Progenitor cell of endocrine pancreas (in vitro differentiated cells): ENCODE results near the gene APPL2. TPM values are rescaled to one million over a fixed set of nuclear protein-coding genes. Genes with fewer than 3 reads are reported as not detected.

ENCODE experiments used
- DNase-seq: peaks from one replicate; pipeline ENCODE4 v3.0.0; 2021; ENCODE audit warnings: low spot score; ENCODE audit not compliant: unreplicated experiment
- H3K27ac Mint-ChIP-seq: 2 replicates; pipeline ENCODE4 v1.8.0; 2021; ENCODE audit warnings: mild to moderate bottlenecking, moderate library complexity, mixed read lengths
- H3K27me3 Mint-ChIP-seq: 2 replicates; pipeline ENCODE4 v1.8.0; 2021; ENCODE audit warnings: mixed read lengths
- H3K36me3 Mint-ChIP-seq: 2 replicates; pipeline ENCODE4 v1.8.0; 2022; ENCODE audit warnings: mixed read lengths; ENCODE audit not compliant: insufficient read depth
- H3K4me1 Mint-ChIP-seq: 2 replicates; pipeline ENCODE4 v1.8.0; 2021; ENCODE audit warnings: low read depth, mixed read lengths
- H3K4me3 Mint-ChIP-seq: 2 replicates; pipeline ENCODE4 v1.8.0; 2021; ENCODE audit warnings: low read depth, mild to moderate bottlenecking, moderate library complexity, mixed read lengths
- H3K9me3 Mint-ChIP-seq: 2 replicates; pipeline ENCODE4 v1.8.0; 2021; ENCODE audit warnings: low read depth, mixed read lengths
- CTCF ChIP-seq: fragments of 200-600 bp; sonication (generic); IDR thresholded peaks from one replicate; pipeline ENCODE4 v1.5.0; 2021; ENCODE audit warnings: antibody characterized with exemption, mild to moderate bottlenecking; ENCODE audit not compliant: unreplicated experiment
- total RNA-seq: library from RNA; stranded (reverse); gene quantifications from 2 replicates; pipeline ENCODE4 v1.2.1, GENCODE V29; 2021

Gene APPL2
- total RNA-seq, 1 donor from 2014 or later: 159 TPM

- Mint-ChIP-seq H3K36me3 (peaks cover 34% of the 10 kb centered on the region), H3K9me3 (no peaks in the 10 kb centered on the region), H3K4me1 (peaks cover 54% of the 10 kb centered on the region), H3K27me3 (no peaks in the 10 kb centered on the region), H3K4me3 (no peak overlapping the region), H3K27ac (peak overlapping the region; percentile 17)
- TF ChIP-seq CTCF: no peak
- no peak for DNase-seq
Measured at GRCh38 chr12:105231396-105231795, 4.6 kb downstream of the APPL2 start.

DNA sequence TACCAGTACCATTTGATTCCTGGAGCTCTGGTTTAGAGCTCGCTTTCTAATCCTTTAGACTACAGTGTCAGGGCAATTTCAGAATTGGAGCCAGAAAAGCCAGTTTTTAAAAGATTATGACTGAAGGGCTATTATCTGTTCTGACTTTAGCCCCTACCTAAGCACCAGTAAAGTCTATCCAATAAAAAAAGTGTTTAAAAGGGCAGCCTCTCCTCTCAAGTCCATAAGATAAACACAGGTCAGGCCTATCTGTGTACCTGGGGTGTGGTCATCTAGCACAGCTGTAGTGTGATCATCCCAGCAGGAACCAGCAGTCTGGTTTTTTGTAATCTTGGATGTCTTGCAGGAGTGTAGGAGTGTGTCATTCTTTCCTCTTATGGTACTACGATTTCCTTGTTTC, 6.6 kb downstream of the APPL2 start:
- no peak overlapping the region for H3K4me3 Mint-ChIP-seq

GRCh38 chr12:105228966-105229365, 7.0 kb downstream of the APPL2 start:
- DNase-seq: no peak
- no peaks in the 10 kb centered on the region for H3K9me3 Mint-ChIP-seq
- peaks cover 41% of the 10 kb centered on the region for H3K36me3 Mint-ChIP-seq
- no peak for TF ChIP-seq CTCF
- H3K4me1 Mint-ChIP-seq: peaks cover 49% of the 10 kb centered on the region
- H3K4me3 Mint-ChIP-seq: no peak overlapping the region
- no peaks in the 10 kb centered on the region for H3K27me3 Mint-ChIP-seq
- H3K27ac Mint-ChIP-seq: no peak overlapping the region

More for the DNA sequence above, 6.6 kb downstream of the APPL2 start:
- no peak for DNase-seq
- peak overlapping the region; percentile 69 for H3K27ac Mint-ChIP-seq
- peaks cover 52% of the 10 kb centered on the region for H3K4me1 Mint-ChIP-seq
- no peaks in the 10 kb centered on the region for H3K27me3 Mint-ChIP-seq
- peaks cover 41% of the 10 kb centered on the region for H3K36me3 Mint-ChIP-seq
- H3K9me3 Mint-ChIP-seq: no peaks in the 10 kb centered on the region
- TF ChIP-seq CTCF: no peak

DNA sequence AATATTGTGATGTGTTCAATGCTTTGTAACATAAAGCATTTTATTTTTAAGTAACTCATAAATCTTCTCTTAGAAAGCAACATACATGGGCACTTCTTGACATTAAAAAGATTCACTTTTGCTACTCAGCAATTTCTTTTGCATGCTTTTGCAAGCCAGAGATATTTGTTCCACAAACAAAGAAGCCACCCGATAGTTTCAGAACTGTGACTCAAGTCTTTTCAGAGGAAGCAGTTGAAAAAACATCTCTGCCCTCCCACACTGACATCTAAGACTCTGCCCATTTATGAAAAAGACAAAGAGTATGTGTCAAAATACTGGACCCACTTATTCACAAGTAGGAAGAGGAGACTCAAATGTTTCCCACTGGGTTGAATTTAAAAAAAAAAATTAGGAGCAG, 7.5 kb downstream of the APPL2 start:
- no peak overlapping the region for H3K4me3 Mint-ChIP-seq
- H3K9me3 Mint-ChIP-seq: no peaks in the 10 kb centered on the region
- H3K27me3 Mint-ChIP-seq: no peaks in the 10 kb centered on the region
- peaks cover 41% of the 10 kb centered on the region for H3K36me3 Mint-ChIP-seq
- no peak overlapping the region for H3K27ac Mint-ChIP-seq
- peaks cover 47% of the 10 kb centered on the region for H3K4me1 Mint-ChIP-seq
- DNase-seq: no peak
- no peak for TF ChIP-seq CTCF

- no peaks in the 10 kb centered on the region for H3K9me3 Mint-ChIP-seq
- H3K4me1 Mint-ChIP-seq: peaks cover 45% of the 10 kb centered on the region
- H3K27me3 Mint-ChIP-seq: no peaks in the 10 kb centered on the region
- H3K4me3 Mint-ChIP-seq: no peak overlapping the region
- DNase-seq: no peak
- peaks cover 45% of the 10 kb centered on the region for H3K36me3 Mint-ChIP-seq
- no peak overlapping the region for H3K27ac Mint-ChIP-seq
- no peak for TF ChIP-seq CTCF
Measured at GRCh38 chr12:105227879-105228278, 8.1 kb downstream of the APPL2 start.
